ENCODE results near the gene CLEC2A.

The CLEC2A gene

GRCh38 chr12:9864913-9865675 is 67.1 kb downstream of the CLEC2A start:
- WGBS (ENCODE audit: extremely low coverage, insufficient coverage, low lambda C conversion rate), result no CpG with 5 or more reads among the region's 4 CpGs
- Histone ChIP-seq H3K36me3 (ENCODE audit: control insufficient read depth, insufficient read depth, low read length) (no peaks in the 10 kb centered on the region), H2BK15ac (replicated peaks; ENCODE audit: low read depth) (no peak overlapping the region), H3K4me1 (ENCODE audit: control insufficient read depth, low read depth, low read length) (peaks cover 2% of the 10 kb centered on the region), H3K18ac (ENCODE audit: low read length) (no peak overlapping the region), H3K27ac (ENCODE audit: low read depth, low read length) (no peak overlapping the region), H3K9ac (ENCODE audit: low read length) (no peak overlapping the region), H3K27me3 (ENCODE audit: insufficient read depth, low read length, poor library complexity) (no peaks in the 10 kb centered on the region), H4K5ac (ENCODE audit: low read length) (no peak overlapping the region), H3K4me3 (ENCODE audit: low read length) (no peak overlapping the region), H2AK5ac (ENCODE audit: low read length) (no peak overlapping the region), H4K8ac (ENCODE audit: low read depth, low read length) (no peak overlapping the region), H3K79me2 (ENCODE audit: control insufficient read depth, insufficient read depth, low read length) (no peaks in the 10 kb centered on the region), H3K4ac (ENCODE audit: low read depth, low read length) (no peak overlapping the region), H3K23ac (ENCODE audit: low read length) (no peak overlapping the region), H3K79me1 (ENCODE audit: low read length) (no peaks in the 10 kb centered on the region), H3K56ac (ENCODE audit: low read length) (no peak overlapping the region), H2BK5ac (ENCODE audit: low read length) (no peak overlapping the region), H2BK120ac (ENCODE audit: low read depth, low read length) (no peak overlapping the region), H3K4me2 (ENCODE audit: low read length) (no peak overlapping the region)
- no peak for DNase-seq
